Measurements from ENCODE around the gene ANKRD45. TPM values are rescaled to one million over a fixed set of nuclear protein-coding genes. Genes with fewer than 3 reads are reported as not detected.

Gene ANKRD45
- total and polyA plus RNA-seq, 2 of the 8 experiments (the other 6 are each of a cell fraction or from before 2014, with no cell fraction given): 0.41 to 2.8 TPM

- TF ChIP-seq NRF1 (IDR thresholded peaks at IDR 0.05; ENCODE audit: low read depth, low read length): no peak
Observed at GRCh38 chr1:173705117-173705516, 35.5 kb upstream of the ANKRD45 start (continued).

- FAIRE-seq: no peak
- Histone ChIP-seq H3K36me3 (ENCODE audit: control insufficient read depth in 2 of 4, insufficient read depth in 4 of 4, low read length in 3 of 4) (no peaks in the 10 kb centered on the region), H3K79me1 (ENCODE audit: low read depth, low read length) (no peaks in the 10 kb centered on the region), H3K23ac (ENCODE audit: insufficient read length) (no peak overlapping the region), H4K20me1 (replicated peaks in 1 of 2; ENCODE audit: control insufficient read depth in 1 of 2, insufficient read depth in 2 of 2, low read length in 2 of 2) (no peaks in the 10 kb centered on the region), H2BK15ac (ENCODE audit: low read length) (no peak overlapping the region), H3K4me3 (ENCODE audit: extremely low read depth in 1 of 4, insufficient read depth in 2 of 4, low read depth in 3 of 4, low read length in 4 of 4) (no peak overlapping the region), H4K8ac (ENCODE audit: extremely low read depth, insufficient read depth, low read length) (no peak overlapping the region), H2BK5ac (ENCODE audit: low read depth, low read length) (no peak overlapping the region), H4K5ac (ENCODE audit: insufficient read length, low read depth, low read length) (no peak overlapping the region), H3K9ac (replicated peaks in 1 of 4; ENCODE audit: extremely low read depth in 1 of 4, low read depth in 3 of 4, low read length in 3 of 4) (no peak overlapping the region), H3K4ac (replicated peaks; ENCODE audit: insufficient read length, low read depth, low read length) (no peak overlapping the region), H3K27me3 (replicated peaks in 1 of 4; ENCODE audit: control insufficient read depth in 3 of 4, extremely low read depth in 1 of 4, insufficient read depth in 3 of 4, low read length in 3 of 4) (no peaks in the 10 kb centered on the region), H3K79me2 (ENCODE audit: control insufficient read depth in 1 of 2, insufficient read depth in 2 of 2, low read length in 2 of 2) (no peaks in the 10 kb centered on the region), H3K18ac (ENCODE audit: extremely low read depth, low read length) (no peak overlapping the region), H3K56ac (replicated peaks; ENCODE audit: insufficient read length, low read depth, low read length) (no peak overlapping the region), H3K4me2 (ENCODE audit: insufficient read depth in 1 of 2, low read depth in 2 of 2, low read length in 2 of 2) (no peak overlapping the region), H3K27ac (ENCODE audit: low read depth, low read length) (no peak overlapping the region), H3K14ac (ENCODE audit: insufficient read length) (no peak overlapping the region), H2AFZ (ENCODE audit: low read length) (no peak overlapping the region), H2BK120ac (replicated peaks; ENCODE audit: low read depth, low read length) (no peak overlapping the region), H2BK12ac (ENCODE audit: low read depth, low read length) (no peak overlapping the region), H3K9me3 (ENCODE audit: insufficient read depth in 2 of 2, low read depth in 1 of 2, low read length in 1 of 2) (no peaks in the 10 kb centered on the region), H3K4me1 (replicated peaks in 1 of 4; ENCODE audit: control insufficient read depth in 3 of 4, insufficient read depth in 4 of 4, low read length in 3 of 4) (no peaks in the 10 kb centered on the region), H3K23me2 (ENCODE audit: low read depth, low read length) (no peaks in the 10 kb centered on the region), H2AK5ac (ENCODE audit: low read depth, low read length) (no peak overlapping the region), H2BK20ac (ENCODE audit: low read length) (no peak overlapping the region), H4K91ac (replicated peaks; ENCODE audit: insufficient read length, low read length) (no peak overlapping the region)
- WGBS, 2 experiments (ENCODE audit: extremely low coverage in 1 of 2, insufficient coverage in 1 of 2, insufficient read length in 1 of 2, insufficient replicate concordance in 2 of 2, low coverage in 1 of 2, low lambda C conversion rate in 2 of 2, missing lambda C conversion rate in 1 of 2): 100% methylated on average over 1 of the region's 1 CpG; no CpG with 5 or more reads in 1 of the 2 experiments
- ChIA-PET CTCF (ENCODE audit: partially characterized antibody) (no interaction called here), POLR2A (ENCODE audit: partially characterized antibody) (no interaction called here)
- no peak for DNase-seq (ENCODE audit: low read depth in 1 of 2, low spot score in 2 of 2)
- TF ChIP-seq KDM4A (IDR thresholded peaks at IDR 0.05; ENCODE audit: low read depth, low read length, severe bottlenecking): no peak
- no peak for TF ChIP-seq ZNF274 (IDR thresholded peaks at IDR 0.05; ENCODE audit: borderline replicate concordance, extremely low read depth, low read length)
- TF ChIP-seq POLR2AphosphoS5 (IDR thresholded peaks at IDR 0.05; ENCODE audit: low read depth, low read length): no peak
- no peak for TF ChIP-seq RXRA (IDR thresholded peaks at IDR 0.05; ENCODE audit: insufficient read depth, low read depth, low read length)
- TF ChIP-seq RAD21 (IDR thresholded peaks at IDR 0.05 in 1 of 2, conservative IDR thresholded peaks at IDR 0.05 in 1 of 2; ENCODE audit: low read depth in 2 of 2, low read length in 2 of 2): no peak
- TF ChIP-seq TAF7 (optimal IDR thresholded peaks at IDR 0.05; ENCODE audit: borderline replicate concordance, low read depth, low read length): no peak
- no peak for TF ChIP-seq YY1 (IDR thresholded peaks at IDR 0.05; ENCODE audit: low read depth, low read length)
- no peak for TF ChIP-seq E2F6 (IDR thresholded peaks at IDR 0.05)
- no peak for TF ChIP-seq POLR2A (IDR thresholded peaks at IDR 0.05; ENCODE audit: control extremely low read depth in 1 of 2, low read depth in 2 of 2, low read length in 2 of 2)
Observed at GRCh38 chr1:173702736-173703135, 33.1 kb upstream of the ANKRD45 start.
